GM18867 (cell line): ENCODE measurements around the gene VAC14.
A peak's percentile ranks its signal among the peaks of the same experiment; 100 is the strongest.
"Not testable (repeated sequence)": the region's sequence is repeated elsewhere in the genome, so short reads cannot be mapped to it uniquely, and the experiment has no call there.

Experiments used
- ATAC-seq: cut with Tn5 transposase; IDR thresholded peaks from one replicate; pipeline ENCODE4 v1.9.1; 2021; ENCODE audit warnings: mild to moderate bottlenecking, moderate library complexity; ENCODE audit not compliant: unreplicated experiment

The VAC14 gene

DNA sequence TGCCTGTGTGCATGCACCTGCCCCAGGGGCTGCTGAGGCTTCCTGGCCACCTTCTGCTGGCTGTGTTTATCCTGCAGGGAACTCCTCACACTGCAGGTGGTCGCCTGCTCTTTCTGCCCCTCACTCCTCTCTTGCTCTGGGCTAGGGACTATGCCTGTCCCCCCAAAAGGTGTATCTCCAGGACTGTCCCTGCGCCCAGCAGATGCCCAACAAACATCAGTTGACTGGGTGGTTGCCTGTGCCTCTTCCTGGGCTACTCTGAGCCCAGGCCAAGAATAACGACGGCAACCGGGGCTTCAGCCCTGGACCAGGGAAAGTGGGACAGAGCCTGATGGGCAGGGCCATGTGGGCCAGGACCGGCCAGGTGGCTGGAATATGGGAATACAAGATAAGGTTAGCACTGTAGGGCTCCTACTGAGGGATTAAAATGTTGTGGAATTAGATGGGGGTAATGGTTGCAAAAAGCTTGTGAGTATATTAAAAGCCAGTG, 55.4 kb downstream of the VAC14 start:
- no peak for ATAC-seq

DNA sequence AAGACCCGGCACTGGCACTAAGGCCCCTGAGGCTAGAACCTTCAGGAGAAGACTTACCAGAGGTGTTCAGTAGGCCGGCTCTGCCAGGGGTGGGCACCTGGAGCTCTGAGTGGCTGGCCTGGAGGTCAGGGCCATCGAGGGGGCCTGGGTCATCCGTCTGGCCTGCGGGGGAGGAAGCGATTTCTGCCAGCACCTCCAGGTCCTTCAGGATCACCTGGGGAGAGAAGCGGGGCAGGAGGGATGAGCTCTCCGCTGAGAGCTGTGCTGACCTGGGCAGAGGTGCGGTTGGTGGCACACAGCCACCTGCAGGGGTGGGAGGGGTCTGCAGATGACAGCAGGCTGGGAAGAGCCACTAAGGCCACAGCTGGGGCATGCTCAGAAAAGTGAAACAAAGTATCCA, 56.6 kb downstream of the VAC14 start:
- ATAC-seq, result no peak

DNA sequence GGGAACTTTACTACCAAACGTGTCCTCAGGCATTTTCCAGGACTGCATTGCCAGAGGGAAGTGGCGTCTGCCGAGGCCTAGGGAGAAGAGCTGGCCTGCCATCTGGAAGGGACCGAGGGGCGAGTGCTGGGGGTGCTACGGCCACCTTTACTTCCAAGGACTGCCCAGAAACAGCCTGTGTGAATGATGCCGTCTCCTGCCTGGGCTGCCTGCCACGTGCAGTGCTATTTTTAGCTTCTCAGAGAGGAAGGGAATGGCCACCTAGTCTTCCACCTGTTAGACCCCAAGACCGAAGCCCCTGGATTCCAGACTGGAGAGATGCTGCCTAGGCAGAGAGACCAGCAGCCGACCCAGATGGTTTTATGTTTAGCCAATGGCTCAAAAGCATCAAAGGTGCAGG, 57.2 kb downstream of the VAC14 start:
- no peak for ATAC-seq

DNA sequence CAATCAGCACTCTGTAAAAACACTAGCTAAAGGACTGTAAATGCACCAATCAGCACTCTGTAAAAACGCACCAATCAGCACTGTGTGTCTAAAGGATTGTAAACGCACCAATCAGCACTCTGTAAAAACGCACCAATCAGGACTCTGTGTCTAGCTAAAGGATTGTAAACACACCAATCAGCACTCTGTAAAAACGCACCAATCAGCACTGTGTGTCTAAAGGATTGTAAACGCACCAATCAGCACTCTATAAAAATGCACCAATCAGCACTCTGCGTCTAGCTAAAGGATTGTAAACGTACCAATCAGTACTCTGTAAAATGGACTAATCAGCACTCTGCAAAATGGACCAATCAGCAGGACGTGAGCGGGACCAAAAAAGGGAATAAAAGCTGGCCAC, 58.0 kb downstream of the VAC14 start:
- ATAC-seq, result not testable (repeated sequence)

DNA sequence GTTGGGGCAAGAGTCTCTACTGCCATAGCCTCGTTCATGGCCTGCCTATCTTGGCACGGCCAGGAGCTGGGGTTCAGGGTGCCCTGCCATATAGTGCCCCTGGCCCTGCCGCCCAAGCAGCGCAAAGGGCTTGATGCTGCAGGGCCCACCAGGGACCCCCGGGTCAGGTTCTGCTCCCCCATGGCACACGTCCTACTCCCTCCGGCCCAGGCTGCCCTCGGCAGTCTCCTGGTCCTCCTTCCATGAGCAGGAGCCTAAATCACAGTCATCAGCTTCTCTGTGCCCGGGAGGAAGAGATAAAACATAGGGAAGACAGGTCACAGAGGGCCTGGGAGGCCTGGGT, 59.2 kb downstream of the VAC14 start:
- no peak for ATAC-seq

DNA sequence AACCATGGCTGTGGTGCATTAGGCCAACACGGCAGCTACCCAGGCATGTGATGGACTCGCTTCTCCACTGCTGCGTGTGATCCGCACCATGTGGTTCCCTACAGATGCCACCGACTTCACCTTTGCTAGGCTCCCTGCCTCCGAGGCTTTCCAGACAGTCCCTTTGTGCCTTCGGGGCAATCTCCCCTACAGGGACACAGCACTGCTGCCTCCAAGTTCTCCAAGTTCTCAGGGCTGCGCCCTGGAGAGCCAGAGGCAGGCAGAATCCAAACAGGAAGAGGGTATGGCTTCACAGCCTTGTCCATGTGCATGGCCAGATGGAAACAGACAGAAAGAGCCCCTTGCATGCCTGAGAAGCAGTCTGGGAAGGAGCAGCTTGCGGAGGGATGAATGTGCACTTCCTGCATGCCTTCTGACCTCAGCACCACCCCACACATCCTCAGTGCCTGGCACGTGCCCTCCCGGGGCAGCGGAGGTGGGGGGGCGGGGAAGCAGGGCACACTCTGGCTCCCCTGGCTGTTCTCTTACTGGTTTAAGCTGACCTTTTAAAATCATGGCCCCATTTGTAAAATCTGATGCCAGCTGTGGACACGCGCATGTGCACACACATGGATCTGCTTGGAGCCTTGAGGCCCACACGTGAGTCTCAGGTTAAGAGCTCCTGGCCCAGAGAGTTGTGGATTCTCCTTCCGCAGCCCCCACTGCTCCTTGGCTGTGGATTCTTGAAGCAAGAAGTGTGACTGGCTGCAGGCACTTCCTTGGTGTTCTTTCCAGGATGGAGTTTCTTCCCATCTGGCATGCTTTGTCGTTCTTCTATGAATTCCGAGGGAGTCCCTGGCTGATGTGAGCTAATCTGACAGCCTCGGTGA, 59.8 kb downstream of the VAC14 start:
- no peak for ATAC-seq

DNA sequence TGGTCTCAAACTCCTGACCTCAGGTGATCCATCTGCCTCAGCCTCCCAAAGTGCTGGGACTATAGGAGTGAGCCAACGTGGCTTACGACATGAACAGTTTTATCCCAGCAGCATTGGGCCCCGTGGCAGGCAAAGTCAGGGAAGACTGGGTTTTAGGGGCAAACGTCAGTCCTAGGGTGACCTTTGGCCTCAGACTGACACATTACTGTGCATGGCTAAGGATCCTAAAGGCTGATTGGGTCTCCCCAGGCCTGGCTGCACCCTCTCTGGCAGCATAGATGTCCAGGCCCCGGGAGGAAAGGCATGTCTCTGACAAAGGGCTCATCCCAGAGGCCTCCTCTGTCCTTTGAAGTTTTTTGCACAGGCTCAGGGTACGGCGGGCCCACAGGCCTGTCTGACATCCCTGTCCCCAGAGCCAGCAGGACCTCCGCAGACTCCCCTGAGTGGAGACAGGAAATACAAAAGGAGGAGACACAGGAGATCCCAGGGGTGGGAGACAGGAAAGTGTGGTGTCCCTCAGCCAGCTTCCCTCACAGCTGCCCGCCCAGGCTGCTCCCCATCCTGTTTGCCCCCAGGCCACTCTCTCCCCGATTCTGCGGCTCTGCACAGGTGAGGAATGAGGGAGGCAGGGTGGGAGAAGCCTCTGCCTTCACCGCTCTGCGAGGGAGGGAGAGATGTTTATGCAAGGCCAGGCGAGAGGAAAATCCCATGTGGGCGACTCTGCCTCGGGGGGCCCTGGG, 60.6 kb downstream of the VAC14 start:
- ATAC-seq, result no peak

DNA sequence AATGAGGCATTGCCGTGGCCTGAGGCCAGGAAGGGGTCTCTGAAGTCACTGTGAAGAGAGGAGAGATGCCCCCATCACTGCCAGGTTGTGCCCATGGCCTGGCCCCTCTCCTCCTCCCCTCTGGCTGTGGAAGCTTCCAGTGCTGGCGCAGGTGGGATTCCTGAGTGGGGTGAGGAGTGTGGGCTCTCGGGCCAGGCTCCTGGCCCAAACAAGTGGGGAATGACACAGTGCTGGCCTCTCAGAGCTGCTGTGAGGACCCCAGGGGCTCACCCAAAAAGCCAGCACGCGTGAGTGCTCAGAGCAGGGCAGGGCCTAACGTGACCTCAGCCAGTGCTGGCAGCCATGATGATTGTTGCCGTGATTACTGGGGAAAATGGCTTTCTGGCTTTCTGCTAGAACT, 61.6 kb downstream of the VAC14 start:
- ATAC-seq, result no peak

DNA sequence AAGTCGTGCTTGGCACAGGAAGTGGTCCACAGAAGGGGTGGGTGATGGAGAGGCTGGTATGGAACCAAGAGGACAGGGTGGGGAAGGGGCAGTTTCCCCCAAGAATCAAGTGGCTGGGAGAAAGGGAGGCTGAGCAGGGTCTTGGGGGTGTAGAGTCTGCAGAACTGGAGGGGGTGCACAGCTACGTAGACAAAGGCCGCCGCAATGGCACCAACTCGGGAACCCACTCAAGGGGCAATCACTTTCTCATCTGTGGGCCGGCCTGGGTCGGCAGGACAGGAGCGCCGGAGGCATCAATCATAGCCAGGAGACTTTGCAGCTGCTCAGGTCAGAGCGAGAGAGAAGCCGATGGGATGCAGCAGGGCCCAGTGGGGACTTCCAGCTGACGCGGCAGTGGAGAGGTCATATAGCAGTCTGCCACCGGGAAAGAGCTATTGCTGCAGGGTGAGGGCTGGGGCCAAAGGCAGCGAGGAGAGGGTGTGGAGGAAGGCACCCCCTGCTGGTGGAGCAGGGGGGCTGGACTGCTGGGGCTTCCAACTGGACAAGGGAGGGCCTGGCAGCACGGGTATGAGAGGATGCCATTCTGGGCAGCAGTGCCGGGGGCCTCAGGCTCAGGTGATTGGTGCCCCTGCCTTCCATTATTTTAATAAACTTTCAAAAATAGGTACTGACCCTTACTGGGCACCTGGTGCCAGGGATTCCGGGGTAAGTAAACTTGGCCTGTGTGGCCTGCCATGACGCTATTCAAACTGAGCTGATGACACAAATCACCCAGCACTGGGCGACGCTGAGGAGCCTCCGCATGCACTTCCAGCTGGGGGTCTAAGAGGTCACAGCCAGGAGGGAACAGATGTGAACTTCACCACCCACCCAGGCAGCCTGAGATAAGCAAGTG, 62.6 kb downstream of the VAC14 start:
- no peak for ATAC-seq

DNA sequence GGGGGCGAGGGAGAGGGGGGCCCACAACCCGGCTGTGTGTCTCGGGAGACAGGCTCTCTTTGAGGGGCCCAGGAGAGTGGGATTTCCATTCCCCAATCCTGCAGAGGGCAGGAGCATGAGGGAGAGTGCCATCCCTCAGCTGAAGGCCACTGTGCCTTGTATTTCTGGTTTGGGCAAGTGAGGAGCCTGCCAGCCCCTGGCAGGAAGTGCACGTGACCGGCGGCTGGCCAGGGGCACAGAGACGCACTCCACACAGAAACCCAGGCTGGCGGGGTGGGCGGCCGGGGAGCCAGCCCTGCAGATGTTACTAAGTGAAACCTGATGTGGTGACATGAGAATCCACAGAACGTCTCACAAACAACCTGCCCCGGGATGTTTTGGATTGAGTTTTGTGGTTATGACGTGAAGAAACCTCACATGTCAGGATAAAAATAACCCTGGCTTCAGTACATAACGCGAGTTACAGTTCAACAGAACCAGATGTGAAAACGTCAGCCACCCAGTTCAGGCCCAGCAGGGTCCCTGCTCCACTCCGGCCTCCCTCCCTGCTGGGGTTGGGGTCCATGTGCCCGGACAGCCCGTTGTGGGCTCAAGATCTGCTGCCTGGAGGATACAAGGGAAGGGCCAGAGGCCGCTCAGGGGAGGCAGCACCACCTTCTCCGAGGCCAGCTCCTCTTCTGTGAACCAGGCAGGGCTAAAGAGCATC, 63.4 kb downstream of the VAC14 start:
- peak; percentile 88 for ATAC-seq

DNA sequence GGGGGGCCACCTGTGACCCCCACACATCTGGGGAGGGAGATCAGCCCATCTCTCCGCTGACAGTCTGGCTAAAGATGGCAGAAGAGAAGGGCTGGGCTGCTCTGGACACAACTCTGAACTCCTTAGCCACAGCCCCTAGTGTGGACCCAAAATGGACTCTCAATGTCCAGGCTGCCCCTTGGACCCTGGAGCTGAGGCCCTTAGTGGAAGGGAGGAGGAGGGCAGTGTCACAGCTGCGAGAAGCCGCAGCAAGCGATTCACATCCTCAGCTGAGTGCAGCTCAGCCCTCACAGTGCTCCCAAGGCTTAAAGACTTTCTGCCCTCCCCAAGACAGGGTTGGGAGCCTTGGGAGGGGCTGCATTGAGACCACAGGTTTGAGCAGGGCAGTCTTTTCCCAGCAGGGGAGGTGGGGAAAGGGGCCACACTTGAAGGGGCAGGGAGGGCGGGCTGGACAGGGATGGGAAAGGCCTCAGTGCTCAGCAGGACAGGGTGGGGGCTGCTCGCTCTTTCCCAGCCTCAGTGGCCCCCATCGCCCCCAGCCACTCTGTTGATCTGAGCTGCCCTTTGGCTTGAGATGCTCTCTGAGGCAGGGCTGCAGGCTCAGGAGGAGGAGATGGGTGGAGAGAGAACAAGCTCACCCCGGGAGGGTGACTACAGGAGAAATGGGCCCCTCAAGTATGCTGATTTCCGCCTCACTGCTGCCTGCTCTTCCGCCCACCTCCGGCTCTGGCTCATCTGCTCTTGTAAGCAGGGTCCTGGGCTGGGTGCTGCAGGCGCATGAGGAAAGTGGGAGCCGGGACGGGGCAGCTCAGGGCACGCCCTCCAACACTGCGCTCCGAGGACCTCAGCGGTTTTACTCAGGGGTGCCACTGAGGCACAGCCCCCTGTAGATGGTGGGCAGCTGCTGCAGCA, 64.2 kb downstream of the VAC14 start:
- no peak for ATAC-seq

DNA sequence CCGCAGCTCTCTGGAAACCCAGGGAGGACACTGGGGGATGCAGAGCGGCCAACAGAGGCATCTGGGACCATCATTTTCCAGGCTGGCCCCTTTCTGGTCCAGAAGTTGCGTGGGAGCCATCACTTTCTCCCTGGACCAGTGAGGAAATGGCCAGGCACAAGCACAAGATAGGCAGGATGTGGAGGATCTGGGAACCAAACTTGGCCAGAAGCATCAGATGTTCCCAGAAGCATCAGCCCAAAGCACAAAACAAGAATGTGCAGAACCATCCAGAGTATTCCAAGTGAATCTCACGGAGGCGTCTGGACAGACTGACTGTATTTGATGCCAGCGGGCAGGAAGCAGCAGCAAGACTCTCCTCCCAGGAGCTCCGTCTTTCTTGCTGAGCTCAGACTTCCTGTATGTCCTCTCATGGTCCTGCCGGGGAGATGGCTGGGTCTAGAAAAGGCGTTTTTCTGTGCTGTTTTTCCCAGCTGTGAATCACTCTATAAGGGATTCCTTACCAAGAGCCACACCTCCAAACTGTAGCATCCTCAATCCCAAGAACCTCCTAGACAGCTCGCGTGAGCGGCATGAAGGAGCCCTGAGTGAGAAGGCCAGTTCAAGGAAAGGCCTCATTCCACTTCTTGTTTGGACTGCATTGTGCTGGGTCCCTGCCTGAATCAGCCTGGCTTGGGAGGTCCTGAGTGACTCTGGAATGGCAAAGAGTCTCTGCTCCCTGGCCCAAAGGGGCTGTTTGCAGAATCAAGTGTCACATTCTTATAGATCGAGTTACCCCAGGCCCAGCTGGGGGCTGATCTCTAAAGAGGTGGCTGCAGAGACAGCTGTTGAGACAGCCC, 65.6 kb downstream of the VAC14 start:
- no peak for ATAC-seq

DNA sequence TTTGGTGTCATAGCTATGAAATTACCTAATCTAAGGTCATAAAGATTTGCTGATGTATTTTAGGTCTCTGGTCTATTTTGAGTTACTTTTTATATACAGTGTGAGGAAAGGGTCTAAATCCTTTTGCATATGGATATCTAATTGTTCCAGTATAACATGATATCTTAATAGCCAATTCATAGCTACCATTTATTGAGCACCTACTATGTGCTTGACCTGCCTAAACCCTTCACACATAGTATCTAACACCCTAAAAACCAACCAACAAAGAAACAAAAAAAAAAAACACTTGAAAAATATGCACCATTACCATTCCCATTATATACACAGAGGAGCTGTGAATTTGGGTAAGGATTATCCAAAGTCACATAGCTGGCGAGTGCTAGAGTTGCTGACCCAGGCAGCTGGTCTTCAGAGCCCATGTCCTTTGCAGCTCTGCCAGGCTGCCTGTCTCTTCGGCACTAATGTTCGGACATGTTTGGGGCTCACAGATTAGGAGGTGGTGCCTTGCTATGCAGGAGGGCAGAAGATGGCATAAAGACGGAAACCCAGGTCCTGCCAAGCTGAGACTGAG, 66.3 kb downstream of the VAC14 start:
- ATAC-seq, result no peak

DNA sequence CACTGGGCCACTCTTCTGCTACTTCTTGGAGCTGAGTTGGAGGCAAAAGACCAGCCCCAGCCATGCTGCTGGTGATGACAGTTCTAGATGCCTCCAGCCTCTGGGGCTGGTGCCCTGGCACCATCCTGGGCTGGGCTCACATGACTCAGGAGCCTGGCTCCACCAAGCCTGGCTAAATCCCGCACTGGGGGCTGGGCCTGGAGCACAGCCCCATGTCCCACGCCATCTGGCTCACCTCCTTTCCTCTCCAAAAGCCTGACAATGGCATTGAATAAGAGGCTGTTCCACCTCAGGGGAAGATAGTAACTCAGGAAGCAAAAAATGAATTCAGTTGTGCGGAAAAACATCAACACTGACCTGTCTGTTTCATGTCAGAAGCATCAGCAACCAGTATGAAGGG, 70.0 kb downstream of the VAC14 start:
- no peak for ATAC-seq

DNA sequence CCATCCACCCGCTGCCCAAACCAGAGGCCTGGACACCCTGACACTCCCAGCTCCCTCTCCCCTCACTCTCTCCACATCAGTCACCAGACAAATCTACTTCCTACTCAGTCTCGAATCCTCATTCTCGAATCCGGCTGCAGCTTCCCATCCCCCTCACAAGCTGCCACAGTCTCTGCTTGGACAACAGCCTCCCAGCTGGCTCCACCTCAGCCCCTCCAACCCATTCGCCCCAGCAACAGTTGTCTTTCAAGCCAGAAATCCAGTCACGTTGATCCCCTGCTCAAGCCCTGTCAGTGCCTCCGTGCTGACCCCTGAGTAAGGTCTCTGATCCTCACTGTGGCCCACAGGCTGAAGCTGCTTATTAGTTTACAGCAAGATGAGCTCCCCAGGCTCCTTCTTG, 70.9 kb downstream of the VAC14 start:
- ATAC-seq, result no peak

DNA sequence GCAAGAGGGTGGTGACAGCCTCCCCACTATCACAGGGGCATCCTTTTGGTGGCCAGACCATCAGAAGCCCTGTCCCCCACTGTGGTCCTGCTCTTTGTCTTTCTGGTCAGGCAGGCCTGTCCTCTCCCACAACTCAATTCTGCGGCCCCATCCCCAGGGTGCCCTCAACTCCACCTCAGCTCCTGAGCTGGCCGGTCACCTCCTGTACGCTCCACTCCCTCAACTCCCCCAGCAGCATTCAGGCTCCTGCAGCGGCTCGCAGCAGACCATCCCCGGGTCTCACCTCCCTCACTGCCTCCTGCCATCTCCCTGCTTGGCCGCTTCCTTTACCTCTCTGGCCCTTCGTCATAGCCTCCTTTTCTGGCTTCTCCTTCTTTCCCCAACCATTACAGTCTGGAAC, 71.7 kb downstream of the VAC14 start:
- no peak for ATAC-seq

DNA sequence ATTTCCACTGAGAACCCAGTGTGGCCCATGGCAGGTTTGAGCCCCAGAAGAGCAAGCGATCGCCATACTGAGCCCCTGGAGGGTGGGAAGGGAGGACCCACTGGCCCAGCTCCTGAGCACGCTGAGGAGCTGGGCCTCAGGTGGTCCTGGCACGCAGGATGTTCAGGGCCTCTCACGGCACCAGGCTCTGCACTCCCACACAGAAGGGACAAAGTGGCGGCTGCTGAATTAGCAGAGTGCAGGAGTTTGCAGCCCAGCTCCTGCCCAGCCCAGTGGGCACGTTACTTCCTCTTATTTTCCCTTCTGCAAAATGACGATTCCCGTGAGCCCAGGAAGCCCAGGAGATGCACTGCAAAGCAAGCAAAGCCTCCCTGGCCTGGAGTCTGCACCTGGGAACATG, 72.8 kb downstream of the VAC14 start:
- no peak for ATAC-seq

DNA sequence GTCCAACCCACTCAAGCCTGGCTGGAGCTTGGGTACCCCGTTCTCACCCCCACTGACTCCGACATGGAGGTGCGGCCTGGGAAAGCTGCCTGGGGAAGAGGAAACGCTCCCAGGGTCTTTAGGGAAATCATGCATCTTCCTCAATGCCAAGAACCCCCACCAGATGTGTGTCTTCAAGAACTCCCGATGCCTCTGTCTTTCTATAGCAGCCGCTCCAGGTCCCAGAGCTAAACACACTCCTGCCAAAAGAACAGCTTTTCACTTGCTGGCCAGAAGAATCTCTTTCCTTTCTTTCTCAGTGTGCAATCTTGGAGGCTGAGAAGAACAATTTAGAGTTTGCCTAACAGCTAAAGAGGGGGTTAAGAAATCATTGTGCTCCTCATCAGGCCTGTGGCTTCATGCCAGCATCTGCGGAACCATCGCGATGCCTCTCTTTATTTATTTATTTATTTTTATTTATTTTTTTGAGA, 74.0 kb downstream of the VAC14 start:
- ATAC-seq, result no peak
